ENCODE measurements around the gene BCL11B. TPM values are rescaled to one million over a fixed set of nuclear protein-coding genes. Genes with fewer than 3 reads are reported as not detected.

BCL11B gene
- total RNA-seq, 2 experiments from 2014 or later, result 62.1 to 66.2 TPM

DNA sequence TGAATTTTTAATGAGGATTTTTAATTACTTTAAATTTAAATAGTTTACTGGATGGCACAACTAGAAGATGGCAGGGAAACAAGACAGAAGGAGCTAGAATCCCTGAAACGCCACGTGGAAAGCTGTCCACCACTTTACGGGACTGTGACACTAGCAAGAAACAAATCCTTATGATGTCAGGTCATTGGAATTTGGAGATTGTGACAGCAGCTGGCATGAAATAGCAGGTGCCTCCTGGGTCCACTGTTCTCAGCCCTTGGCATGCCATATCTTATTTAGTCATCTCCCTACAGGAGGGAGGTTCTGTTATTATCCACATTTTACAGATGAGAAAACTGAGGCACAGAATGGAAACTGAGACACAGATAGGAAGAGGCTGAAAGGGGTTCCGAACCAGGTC, 113.8 kb downstream of the BCL11B start:
- CTCF ChIA-PET, result no interaction called here
- Mint-ChIP-seq H3K9me3 (ENCODE audit: low read depth) (peaks cover 3% of the 10 kb centered on the region), H3K27me3 (no peaks in the 10 kb centered on the region), H3K4me1 (peaks cover 6% of the 10 kb centered on the region), H3K36me3 (ENCODE audit: low read depth) (peaks cover 2% of the 10 kb centered on the region), H3K4me3 (no peak overlapping the region), H3K27ac (no peak overlapping the region)
- POLR2A ChIA-PET, result no interaction called here
- intact Hi-C loops (cut with DNase I, micrococcal nuclease), result no loop called here
- ATAC-seq (no peak), DNase-seq (no peak)

DNA sequence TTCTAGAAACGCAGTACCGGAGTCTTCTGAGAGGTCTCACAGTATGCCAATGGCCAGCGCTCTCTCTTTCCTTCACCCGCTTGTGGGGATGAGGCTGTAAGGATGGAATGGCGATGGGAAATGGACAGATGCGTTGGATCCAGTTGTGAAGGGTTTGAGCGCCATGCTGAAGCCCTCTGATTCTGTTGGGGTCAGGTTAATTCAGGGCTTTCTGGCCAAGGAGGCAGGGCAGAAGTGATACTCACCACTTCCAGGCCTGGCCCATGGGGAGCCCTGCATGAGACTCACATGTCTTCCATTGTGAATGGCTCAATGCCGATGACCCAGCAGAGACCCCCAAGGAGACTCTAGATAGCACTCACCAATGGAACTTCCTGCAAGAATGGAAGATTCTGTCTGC, 114.3 kb downstream of the BCL11B start:
- DNase-seq (no peak), ATAC-seq (no peak)
- no peaks in the 10 kb centered on the region for H3K27me3 Mint-ChIP-seq
- H3K36me3 Mint-ChIP-seq (ENCODE audit: low read depth), result peaks cover 2% of the 10 kb centered on the region
- H3K4me3 Mint-ChIP-seq, result no peak overlapping the region
- H3K27ac Mint-ChIP-seq, result no peak overlapping the region
- POLR2A ChIA-PET, result no interaction called here
- intact Hi-C loops (cut with DNase I, micrococcal nuclease), result no loop called here
- CTCF ChIA-PET, result no interaction called here
- peaks cover 3% of the 10 kb centered on the region for H3K9me3 Mint-ChIP-seq (ENCODE audit: low read depth)
- peaks cover 6% of the 10 kb centered on the region for H3K4me1 Mint-ChIP-seq

DNA sequence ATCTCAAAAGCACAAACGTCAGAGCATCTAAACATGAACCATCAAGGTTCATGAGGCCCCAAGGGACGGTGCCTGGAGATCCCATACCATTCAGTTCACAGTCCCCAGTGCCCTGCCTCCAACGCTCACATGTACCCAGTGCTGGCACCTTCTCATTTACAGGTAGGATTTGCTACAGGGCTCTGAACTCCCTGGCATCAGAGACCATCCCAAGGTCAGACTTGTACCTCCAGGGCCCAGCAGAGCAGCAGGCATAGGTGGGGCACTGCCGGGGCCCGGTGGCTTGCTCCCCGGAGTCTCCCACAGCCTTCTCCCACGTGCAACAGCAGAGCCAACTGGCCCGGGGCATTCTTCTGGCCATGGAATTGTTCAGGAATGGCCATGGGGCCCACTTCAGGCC, 114.8 kb downstream of the BCL11B start:
- Mint-ChIP-seq H3K27ac (no peak overlapping the region), H3K27me3 (no peaks in the 10 kb centered on the region), H3K4me1 (peaks cover 6% of the 10 kb centered on the region), H3K36me3 (ENCODE audit: low read depth) (peaks cover 2% of the 10 kb centered on the region), H3K4me3 (no peak overlapping the region), H3K9me3 (ENCODE audit: low read depth) (peaks cover 3% of the 10 kb centered on the region)
- intact Hi-C loops (cut with DNase I, micrococcal nuclease), result no loop called here
- DNase-seq (no peak), ATAC-seq (no peak)
- ChIA-PET CTCF (no interaction called here), POLR2A (interaction anchor here (0.6 kb wide), 1 partner anchor 8 kb away, joined by 3 read pairs; no protein-coding TSS in a partner anchor)

DNA sequence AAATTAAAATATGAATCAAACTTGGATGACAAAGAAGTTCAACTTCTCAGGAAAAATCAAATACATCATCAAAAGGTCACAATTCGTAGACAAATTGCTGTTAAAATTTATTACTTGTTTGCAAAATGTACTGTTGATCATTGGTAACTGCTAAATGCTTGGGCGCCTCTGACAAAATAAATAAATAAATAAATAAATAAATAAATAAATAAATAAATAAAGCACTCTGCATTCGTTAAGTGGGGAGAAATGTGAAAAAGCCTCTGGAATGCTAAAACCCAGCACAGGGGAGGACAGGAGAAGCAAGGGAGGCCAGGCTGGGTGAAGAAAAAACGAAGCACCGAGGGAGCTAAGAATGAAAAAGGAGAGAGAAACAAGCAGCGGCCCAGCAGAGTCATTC, 115.2 kb downstream of the BCL11B start:
- DNase-seq, result no peak
- ChIA-PET POLR2A (interaction anchor here (0.6 kb wide), 1 partner anchor 8 kb away, joined by 3 read pairs; no protein-coding TSS in a partner anchor), CTCF (interaction anchor here (0.9 kb wide), 1 partner anchor 308 kb away, joined by 3 read pairs; no protein-coding TSS in a partner anchor)
- Mint-ChIP-seq H3K36me3 (ENCODE audit: low read depth) (peaks cover 2% of the 10 kb centered on the region), H3K4me3 (no peak overlapping the region), H3K9me3 (ENCODE audit: low read depth) (peaks cover 3% of the 10 kb centered on the region), H3K27me3 (no peaks in the 10 kb centered on the region), H3K4me1 (peaks cover 6% of the 10 kb centered on the region), H3K27ac (no peak overlapping the region)
- intact Hi-C loops (cut with DNase I, micrococcal nuclease), result no loop called here
- ATAC-seq, result no peak

DNA sequence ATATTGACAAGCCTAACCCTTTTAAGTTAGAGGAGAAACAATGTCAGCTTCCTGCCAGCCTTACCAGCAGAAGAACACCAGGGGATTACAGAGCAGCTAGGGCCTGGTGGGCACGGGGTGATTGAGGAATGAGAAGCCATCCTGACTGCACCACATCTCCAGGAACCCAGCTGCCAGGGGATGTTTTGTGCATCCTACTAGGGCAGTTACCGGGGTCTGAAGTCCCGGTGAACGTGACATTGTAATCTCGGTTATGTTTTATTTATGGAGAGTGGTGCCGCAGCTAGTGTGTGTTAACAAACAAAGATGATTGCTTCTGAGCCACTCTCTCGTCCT, 115.9 kb downstream of the BCL11B start:
- ChIA-PET CTCF (interaction anchor here (0.5 to 0.9 kb wide), 2 partner anchors 41 to 307 kb away, joined by 3 read pairs; no protein-coding TSS in a partner anchor), POLR2A (no interaction called here)
- ATAC-seq (no peak), DNase-seq (no peak)
- Mint-ChIP-seq H3K36me3 (ENCODE audit: low read depth) (peaks cover 2% of the 10 kb centered on the region), H3K4me3 (no peak overlapping the region), H3K9me3 (ENCODE audit: low read depth) (no peaks in the 10 kb centered on the region), H3K4me1 (peaks cover 6% of the 10 kb centered on the region), H3K27me3 (no peaks in the 10 kb centered on the region), H3K27ac (no peak overlapping the region)
- intact Hi-C loops (cut with DNase I, micrococcal nuclease), result no loop called here

DNA sequence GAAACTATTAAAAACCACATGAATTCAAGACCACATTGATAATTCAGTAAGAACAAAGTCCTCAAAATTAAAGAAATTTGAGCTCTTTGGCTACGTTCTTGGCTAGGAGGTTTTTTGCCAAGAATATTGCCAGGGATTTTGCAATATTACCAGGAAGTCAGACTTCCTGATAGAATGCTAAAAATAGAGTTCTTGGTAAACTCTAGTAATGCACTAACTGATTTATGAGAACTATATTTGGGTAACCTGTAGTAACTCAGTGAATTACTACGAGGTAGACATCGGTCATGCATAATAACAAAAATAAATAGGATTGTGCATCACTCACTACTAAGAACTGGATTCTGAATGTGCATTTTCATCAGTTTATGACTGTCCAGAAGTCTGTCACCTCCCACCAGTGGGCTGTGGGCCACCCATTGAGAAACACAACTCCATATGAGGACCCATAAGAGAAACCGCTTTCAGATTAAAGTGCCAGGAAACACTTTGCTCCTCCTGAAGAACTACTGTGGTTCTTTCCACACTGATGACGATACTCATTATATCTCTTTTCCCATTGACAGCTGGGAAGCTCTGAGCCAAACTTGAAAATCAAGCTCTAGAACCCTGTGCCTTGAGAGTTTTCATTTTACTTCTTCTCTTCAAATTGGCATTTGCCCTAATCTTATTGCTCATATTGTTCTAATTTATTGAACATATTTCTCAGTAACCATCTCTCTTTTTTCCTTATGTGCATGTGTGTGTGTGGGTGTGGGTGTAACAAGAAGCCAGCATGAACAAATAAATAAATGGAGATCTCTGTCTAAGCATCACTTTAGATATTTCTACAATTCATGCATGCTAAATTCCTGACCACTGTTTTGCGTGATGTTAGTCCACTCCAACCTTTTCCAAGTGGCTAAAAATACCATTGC, 116.6 kb downstream of the BCL11B start:
- H3K36me3 Mint-ChIP-seq (ENCODE audit: low read depth), result peaks cover 2% of the 10 kb centered on the region
- no peak for ATAC-seq
- CTCF ChIA-PET, result interaction anchor here (0.5 kb wide), 1 partner anchor 42 kb away, joined by 3 read pairs; no protein-coding TSS in a partner anchor
- intact Hi-C loops (cut with DNase I, micrococcal nuclease), result no loop called here
- H3K27me3 Mint-ChIP-seq, result no peaks in the 10 kb centered on the region
- H3K27ac Mint-ChIP-seq, result no peak overlapping the region
- POLR2A ChIA-PET, result no interaction called here
- no peaks in the 10 kb centered on the region for H3K9me3 Mint-ChIP-seq (ENCODE audit: low read depth)
- no peak for DNase-seq
- no peak overlapping the region for H3K4me3 Mint-ChIP-seq
- peaks cover 6% of the 10 kb centered on the region for H3K4me1 Mint-ChIP-seq

DNA sequence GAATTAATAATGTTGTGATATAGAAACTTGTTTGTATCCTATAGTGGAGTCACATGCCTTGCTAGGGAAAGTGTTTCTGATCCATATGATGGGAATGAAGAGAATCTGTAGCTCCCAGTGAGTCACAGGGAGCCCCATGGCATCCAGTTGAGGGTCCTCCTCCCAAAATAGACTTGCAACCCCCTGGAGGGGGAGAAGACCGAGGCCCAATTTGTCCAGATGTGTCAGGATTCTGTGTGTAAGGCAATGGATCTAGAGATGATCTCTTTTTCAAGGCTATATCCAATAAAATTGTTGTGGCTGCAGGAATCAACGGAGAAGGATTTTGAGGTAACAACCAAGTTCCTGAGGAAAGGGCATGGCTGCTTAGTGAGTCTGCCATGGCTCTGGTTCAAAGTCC, 121.8 kb downstream of the BCL11B start:
- Mint-ChIP-seq H3K27me3 (no peaks in the 10 kb centered on the region), H3K4me3 (no peak overlapping the region), H3K4me1 (no peaks in the 10 kb centered on the region), H3K9me3 (ENCODE audit: low read depth) (no peaks in the 10 kb centered on the region), H3K27ac (no peak overlapping the region), H3K36me3 (ENCODE audit: low read depth) (peaks cover 2% of the 10 kb centered on the region)
- ChIA-PET CTCF (interaction anchor here (0.9 kb wide), 1 partner anchor 118 kb away, joined by 3 read pairs; no protein-coding TSS in a partner anchor), POLR2A (no interaction called here)
- DNase-seq, result no peak
- intact Hi-C loops (cut with DNase I, micrococcal nuclease), result no loop called here
- ATAC-seq, result no peak

DNA sequence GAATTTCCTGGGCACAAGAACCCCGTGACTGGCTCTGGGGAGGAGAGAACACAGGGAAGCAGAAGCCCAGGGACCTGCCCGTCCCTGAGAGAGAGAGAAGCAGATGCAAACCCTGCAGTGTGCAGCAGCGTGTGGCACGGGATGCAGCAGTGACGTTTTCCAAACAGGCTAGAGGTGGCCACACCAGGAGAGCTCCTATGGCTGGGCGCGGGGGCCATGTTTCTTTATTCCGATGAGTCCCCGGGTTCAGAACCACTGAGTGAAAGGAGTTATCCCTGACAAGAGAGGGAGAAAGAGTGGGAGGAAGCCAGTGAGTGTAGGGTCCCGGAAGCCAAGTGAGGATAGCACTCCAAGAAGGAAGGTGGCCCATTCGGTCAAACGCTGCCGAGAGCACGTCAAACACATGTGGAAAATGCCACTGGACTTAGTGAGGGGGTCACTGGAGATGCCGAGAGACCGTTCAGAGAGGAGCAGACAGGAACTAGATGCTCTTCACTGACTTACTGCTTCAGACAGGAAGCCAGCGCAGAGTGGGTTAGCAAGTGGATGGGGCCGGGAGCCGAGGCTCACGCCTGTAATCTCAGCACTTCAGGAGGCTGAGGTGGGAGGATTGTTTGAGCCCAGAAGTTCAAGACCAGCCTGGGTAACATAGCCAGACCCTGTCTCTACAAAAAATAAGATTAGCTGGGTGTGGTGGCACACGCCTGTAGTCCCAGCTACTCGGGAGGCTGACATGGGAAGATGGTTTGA, 123.0 kb downstream of the BCL11B start:
- no peak overlapping the region for H3K27ac Mint-ChIP-seq
- H3K4me3 Mint-ChIP-seq, result no peak overlapping the region
- ATAC-seq (no peak), DNase-seq (no peak)
- peaks cover 3% of the 10 kb centered on the region for H3K4me1 Mint-ChIP-seq
- intact Hi-C loops (cut with DNase I, micrococcal nuclease), result no loop called here
- H3K27me3 Mint-ChIP-seq, result no peaks in the 10 kb centered on the region
- POLR2A ChIA-PET, result no interaction called here
- CTCF ChIA-PET, result no interaction called here
- no peaks in the 10 kb centered on the region for H3K9me3 Mint-ChIP-seq (ENCODE audit: low read depth)
- no peaks in the 10 kb centered on the region for H3K36me3 Mint-ChIP-seq (ENCODE audit: low read depth)

DNA sequence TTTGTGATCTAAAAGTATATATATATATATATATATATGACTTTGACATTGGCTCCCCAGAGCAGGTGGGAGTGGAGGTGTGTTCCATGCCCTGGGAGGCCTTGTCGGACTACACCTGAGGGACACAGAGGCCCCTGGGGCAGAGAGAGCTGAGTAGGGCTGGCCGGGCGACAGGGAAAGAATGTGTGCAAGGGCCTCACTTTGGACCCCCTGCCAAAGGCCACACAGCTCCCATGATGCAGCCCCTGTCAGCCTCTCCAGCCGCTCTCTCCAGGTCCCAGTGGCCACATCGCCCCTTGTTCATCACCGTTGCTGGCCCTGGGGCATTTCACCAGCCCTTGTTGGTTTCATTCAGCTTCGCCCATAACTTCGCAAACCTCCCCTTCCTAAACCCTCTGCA, 123.9 kb downstream of the BCL11B start:
- ChIA-PET CTCF (no interaction called here), POLR2A (no interaction called here)
- Mint-ChIP-seq H3K4me1 (peaks cover 5% of the 10 kb centered on the region), H3K27ac (no peak overlapping the region), H3K4me3 (no peak overlapping the region), H3K9me3 (ENCODE audit: low read depth) (no peaks in the 10 kb centered on the region), H3K36me3 (ENCODE audit: low read depth) (no peaks in the 10 kb centered on the region), H3K27me3 (no peaks in the 10 kb centered on the region)
- intact Hi-C loops (cut with DNase I, micrococcal nuclease), result no loop called here
- ATAC-seq (no peak), DNase-seq (no peak)

DNA sequence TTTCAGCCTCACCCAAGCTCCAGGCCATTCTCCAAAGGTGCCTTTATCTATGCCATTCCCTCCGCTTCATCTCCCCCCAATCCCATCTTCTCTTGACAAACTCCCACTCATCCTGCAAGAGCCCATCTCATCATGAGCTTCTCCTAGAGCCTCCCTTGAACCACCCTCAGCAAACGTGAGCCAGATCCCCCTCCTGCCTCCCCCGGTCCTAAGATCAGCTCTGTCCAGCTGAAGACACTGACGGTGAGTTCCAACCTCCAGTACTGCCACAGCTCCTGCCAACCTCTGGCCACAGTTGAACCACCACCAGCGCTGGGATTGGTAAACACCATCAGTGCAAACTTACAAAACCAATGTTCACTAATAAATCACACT, 124.6 kb downstream of the BCL11B start:
- CTCF ChIA-PET, result no interaction called here
- intact Hi-C loops (cut with DNase I, micrococcal nuclease), result no loop called here
- H3K27ac Mint-ChIP-seq, result no peak overlapping the region
- no peaks in the 10 kb centered on the region for H3K27me3 Mint-ChIP-seq
- H3K4me3 Mint-ChIP-seq, result no peak overlapping the region
- H3K36me3 Mint-ChIP-seq (ENCODE audit: low read depth), result no peaks in the 10 kb centered on the region
- no peaks in the 10 kb centered on the region for H3K9me3 Mint-ChIP-seq (ENCODE audit: low read depth)
- POLR2A ChIA-PET, result interaction anchor here (1.6 kb wide), 1 partner anchor 9 kb away, joined by 4 read pairs; no protein-coding TSS in a partner anchor
- no peak for DNase-seq
- H3K4me1 Mint-ChIP-seq, result peaks cover 5% of the 10 kb centered on the region
- no peak for ATAC-seq

DNA sequence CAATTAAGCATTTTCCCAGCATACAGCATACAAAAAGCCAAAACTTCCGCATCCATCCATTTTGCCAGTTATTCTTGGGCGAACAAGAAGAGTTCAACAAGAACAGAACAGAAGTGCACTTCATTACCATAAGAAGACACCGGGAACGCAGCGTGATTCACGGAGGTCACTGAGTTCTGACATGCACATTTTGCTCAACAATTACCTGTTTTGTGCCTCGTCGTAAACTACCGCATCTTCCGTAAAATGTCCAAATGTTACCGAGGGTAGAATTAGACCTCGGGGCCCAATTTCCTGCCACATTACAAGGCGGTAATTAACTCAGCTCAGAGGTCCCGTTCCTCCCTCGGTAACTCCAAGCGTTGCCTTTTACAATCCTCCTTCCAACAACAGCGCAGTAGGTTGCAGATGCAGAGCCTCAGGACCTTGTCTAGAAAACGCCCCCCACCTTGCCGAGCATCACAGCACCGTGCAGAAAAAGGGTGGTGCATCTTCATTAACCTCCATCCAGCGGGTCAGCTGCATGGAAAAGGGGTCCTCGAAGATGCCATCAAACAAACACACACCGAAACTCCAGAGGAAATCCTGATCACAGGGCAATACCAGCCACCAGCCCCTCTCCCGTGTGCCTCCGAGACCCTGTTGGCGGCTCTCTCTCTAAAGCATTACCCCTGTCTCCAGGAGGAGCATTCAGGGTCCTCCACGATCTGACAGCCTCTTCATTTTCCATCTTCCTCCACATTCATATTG, 125.2 kb downstream of the BCL11B start:
- ChIA-PET CTCF (no interaction called here), POLR2A (interaction anchor here (1.6 kb wide), 1 partner anchor 8 kb away, joined by 4 read pairs; no protein-coding TSS in a partner anchor)

More for the DNA sequence above, 125.2 kb downstream of the BCL11B start:
- Mint-ChIP-seq H3K27ac (no peak overlapping the region), H3K36me3 (ENCODE audit: low read depth) (no peaks in the 10 kb centered on the region), H3K4me3 (no peak overlapping the region), H3K4me1 (peaks cover 5% of the 10 kb centered on the region), H3K27me3 (no peaks in the 10 kb centered on the region), H3K9me3 (ENCODE audit: low read depth) (no peaks in the 10 kb centered on the region)
- ATAC-seq (no peak), DNase-seq (no peak)
- intact Hi-C loops (cut with DNase I, micrococcal nuclease), result no loop called here

Data from activated CD4-positive, alpha-beta T cell treated with anti-CD3 and anti-CD28 coated beads for 36 hours (primary cell).